CD4-positive, alpha-beta memory T cell (primary cell): ENCODE measurements around the gene ASCL4. TPM values are rescaled to one million over a fixed set of nuclear protein-coding genes. Genes with fewer than 3 reads are reported as not detected.

Experiments used
- CTCF ChIA-PET: fragments of 350-600 bp; sonication (Branson Sonifier 250); formaldehyde crosslinking; loops from one replicate; lab custom pipeline; 2021; ENCODE audit warnings: inconsistent platforms; ENCODE audit not compliant: partially characterized antibody; lab: Charles Lee
- POLR2A ChIA-PET: fragments of 350-600 bp; sonication (Branson Sonifier 250); formaldehyde crosslinking; loops from one replicate; lab custom pipeline; 2021; ENCODE audit not compliant: partially characterized antibody; lab: Charles Lee
- DNase-seq, 5 donors: peaks; one replicate each; pipeline versions ENCODE4 v3.0.0 to v3.0.0-alpha.2; 2020 to 2022; ENCODE audit warnings: mixed read lengths in 1 of 5
- H3K27ac ChIP-seq: one replicate; pipeline ENCODE4 v1.7.0; 2013; ENCODE audit warnings: low read depth, low read length
- H3K27me3 ChIP-seq: 2 replicates; pipeline ENCODE4 v1.7.0; 2013; ENCODE audit warnings: mild to moderate bottlenecking, low read length, moderate library complexity; ENCODE audit not compliant: insufficient read depth
- H3K36me3 ChIP-seq: 2 replicates; pipeline ENCODE4 v1.7.0; 2013; ENCODE audit warnings: mild to moderate bottlenecking, low read length, moderate library complexity; ENCODE audit not compliant: insufficient read depth
- H3K4me1 ChIP-seq: 2 replicates; pipeline ENCODE4 v1.7.0; 2013; ENCODE audit warnings: mild to moderate bottlenecking, low read length, moderate library complexity; ENCODE audit not compliant: insufficient read depth
- H3K4me3 ChIP-seq, 2 donors: one replicate each; pipeline ENCODE4 v1.7.0; 2013; ENCODE audit warnings: low read length in 2 of 2, mild to moderate bottlenecking in 1 of 2
- H3K9me3 ChIP-seq, 2 donors: one replicate each; pipeline ENCODE4 v1.7.0; 2013; ENCODE audit warnings: low read length in 2 of 2, control low read depth in 1 of 2; ENCODE audit not compliant: control insufficient read depth in 1 of 2
- H3K27ac Mint-ChIP-seq, 7 donors: one replicate each; pipeline ENCODE4 v1.8.0; 2020 to 2021; ENCODE audit warnings: mixed read lengths in 7 of 7, mild to moderate bottlenecking in 6 of 7, inconsistent platforms in 3 of 7, moderate library complexity in 3 of 7
- H3K27me3 Mint-ChIP-seq, 2 donors: one replicate each; pipeline ENCODE4 v1.8.0; 2020 to 2021; ENCODE audit warnings: mixed read lengths in 2 of 2
- H3K36me3 Mint-ChIP-seq, 2 donors: one replicate each; pipeline ENCODE4 v1.8.0; 2020 to 2021; ENCODE audit warnings: mixed read lengths in 2 of 2, inconsistent platforms in 1 of 2, mild to moderate bottlenecking in 1 of 2
- H3K4me1 Mint-ChIP-seq, 4 donors: one replicate each; pipeline ENCODE4 v1.8.0; 2020 to 2021; ENCODE audit warnings: mixed read lengths in 4 of 4, mild to moderate bottlenecking in 1 of 4
- H3K4me3 Mint-ChIP-seq, 8 donors: one replicate each; pipeline ENCODE4 v1.8.0; 2020 to 2021; ENCODE audit warnings: mixed read lengths in 8 of 8, mild to moderate bottlenecking in 7 of 8, moderate library complexity in 6 of 8, inconsistent platforms in 3 of 8
- H3K9me3 Mint-ChIP-seq, 8 donors: one replicate each; pipeline ENCODE4 v1.8.0; 2020 to 2021; ENCODE audit warnings: mixed read lengths in 8 of 8, mild to moderate bottlenecking in 5 of 8, inconsistent platforms in 3 of 8, moderate library complexity in 1 of 8
- intact Hi-C: fragments of 100-400 bp; cut with micrococcal nuclease; formaldehyde crosslinking; loops from one replicate; pipeline ENCODE4 v1.15.1; 2023
- polyA plus RNA-seq, 2 donors: library from polyadenylated mRNA; unstranded; fragments of 300-500 nt; fragmentation: Illumina TruSeq; gene quantifications; one replicate each; pipeline ENCODE4 v1.2.3, GENCODE V29; 2021
- total RNA-seq, 2 experiments: library from RNA; stranded (reverse); gene quantifications; one replicate each; pipeline ENCODE4 v1.2.3, GENCODE V29; 2021

The ASCL4 gene
- total and polyA plus RNA-seq, 4 experiments from 2014 or later: not detected

DNA sequence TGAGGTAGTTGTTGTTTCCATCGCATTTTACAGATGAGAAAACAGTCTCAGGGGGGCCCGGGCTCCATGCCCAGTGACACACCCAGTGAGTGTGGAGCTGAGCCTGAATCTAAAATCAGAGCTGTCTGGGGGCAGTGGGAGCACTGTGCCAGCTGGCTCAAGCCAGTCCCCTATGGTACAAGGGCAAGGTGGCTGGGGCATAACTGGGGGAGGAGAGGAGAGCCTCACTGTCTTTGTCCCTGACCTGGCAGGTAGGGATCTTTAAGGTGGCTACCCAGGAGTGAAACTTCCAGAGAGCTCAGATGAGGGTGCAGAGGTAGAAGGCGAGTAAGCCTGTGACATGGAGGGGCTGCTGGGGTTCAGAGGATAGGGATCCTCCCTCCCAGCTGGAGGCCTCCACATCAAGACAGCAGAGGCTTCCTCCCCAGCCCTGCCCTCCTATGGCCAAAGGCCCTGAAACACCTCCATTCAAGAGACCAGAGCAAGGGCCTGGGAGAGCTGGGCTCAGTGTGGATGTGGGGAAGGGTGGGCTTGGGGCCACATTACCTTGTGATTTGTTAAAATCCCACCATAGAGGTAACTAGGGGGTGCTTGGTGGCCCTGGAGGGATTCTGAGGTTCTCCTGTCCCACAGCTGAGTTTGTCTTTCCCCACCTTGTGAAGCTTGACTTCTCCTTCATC, 33.1 kb downstream of the ASCL4 start:
- peaks cover 5 to 17% of the 10 kb centered on the region in 2 donors for H3K27me3 Mint-ChIP-seq
- H3K36me3 Mint-ChIP-seq: no peaks in the 10 kb centered on the region
- Histone ChIP-seq H3K4me1 (no peaks in the 10 kb centered on the region), H3K27me3 (no peaks in the 10 kb centered on the region), H3K4me3 (no peak overlapping the region), H3K27ac (no peak overlapping the region), H3K36me3 (no peaks in the 10 kb centered on the region), H3K9me3 (no peaks in the 10 kb centered on the region)
- intact Hi-C loops: no loop called here
- H3K27ac Mint-ChIP-seq: no peak overlapping the region
- DNase-seq: no peak
- H3K4me1 Mint-ChIP-seq: peaks cover 0 to 2% (median 0%) of the 10 kb centered on the region in 4 donors
- CTCF ChIA-PET: no interaction called here
- H3K9me3 Mint-ChIP-seq: no peaks in the 10 kb centered on the region
- H3K4me3 Mint-ChIP-seq: no peak overlapping the region
- POLR2A ChIA-PET: no interaction called here

DNA sequence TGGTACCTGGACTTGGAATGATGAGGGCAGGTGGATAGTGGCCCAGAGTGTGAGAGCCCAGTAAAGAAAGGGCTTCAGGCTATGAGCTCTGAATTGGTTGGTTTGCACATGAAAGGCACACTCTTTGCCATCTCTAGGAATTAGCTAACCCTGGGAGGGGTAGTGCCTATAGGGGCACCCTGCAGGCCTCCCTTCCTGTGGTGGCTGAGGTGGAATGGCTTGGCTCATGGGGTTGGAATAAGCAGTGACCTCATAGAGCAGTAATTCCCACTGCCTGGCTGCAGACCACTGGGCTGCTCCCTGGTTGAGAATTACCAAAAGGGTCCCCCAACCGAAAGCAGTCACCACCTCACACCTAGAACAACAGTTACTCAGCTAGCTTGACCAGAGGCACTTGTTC, 42.7 kb downstream of the ASCL4 start:
- peaks cover 6 to 10% of the 10 kb centered on the region in 2 donors for H3K27me3 Mint-ChIP-seq
- intact Hi-C loops: no loop called here
- H3K27ac Mint-ChIP-seq: no peak overlapping the region
- Histone ChIP-seq H3K4me1 (no peaks in the 10 kb centered on the region), H3K4me3 (no peak overlapping the region), H3K9me3 (peaks cover 0 to 14% of the 10 kb centered on the region in 2 donors), H3K27ac (no peak overlapping the region), H3K27me3 (no peaks in the 10 kb centered on the region), H3K36me3 (no peaks in the 10 kb centered on the region)
- POLR2A ChIA-PET: no interaction called here
- CTCF ChIA-PET: no interaction called here
- no peak overlapping the region for H3K4me3 Mint-ChIP-seq
- DNase-seq: no peak
- H3K9me3 Mint-ChIP-seq: peaks cover 0 to 32% (median 18%) of the 10 kb centered on the region in 8 donors
- peaks cover 0 to 2% of the 10 kb centered on the region in 2 donors for H3K36me3 Mint-ChIP-seq
- H3K4me1 Mint-ChIP-seq: no peaks in the 10 kb centered on the region

DNA sequence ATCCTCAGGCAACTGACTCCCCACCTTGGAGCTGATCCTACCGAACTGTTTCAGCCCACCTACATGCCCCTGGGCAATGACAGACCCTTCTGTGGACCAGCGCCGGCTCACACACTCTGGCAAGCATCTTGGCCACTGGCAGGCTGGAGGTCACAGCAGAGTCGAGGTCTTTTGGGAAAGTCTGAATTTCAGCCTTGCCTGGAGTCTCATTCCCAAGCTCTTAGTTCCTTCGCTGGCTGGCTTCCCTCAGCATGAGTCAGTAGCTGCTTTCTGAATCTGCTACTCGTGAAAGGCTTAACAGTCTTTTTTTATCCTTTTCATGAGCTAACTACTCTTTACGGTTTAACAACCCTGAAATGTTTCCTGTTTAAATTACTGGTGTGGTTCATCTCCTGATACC, 44.5 kb downstream of the ASCL4 start:
- ChIA-PET POLR2A (no interaction called here), CTCF (no interaction called here)
- no peak for DNase-seq
- intact Hi-C loops: no loop called here
- Histone ChIP-seq H3K4me3 (no peak overlapping the region), H3K27ac (no peak overlapping the region), H3K9me3 (peaks cover 0 to 14% of the 10 kb centered on the region in 2 donors), H3K4me1 (no peaks in the 10 kb centered on the region), H3K36me3 (no peaks in the 10 kb centered on the region), H3K27me3 (no peaks in the 10 kb centered on the region)
- no peak overlapping the region for H3K4me3 Mint-ChIP-seq
- peaks cover 0 to 2% of the 10 kb centered on the region in 2 donors for H3K36me3 Mint-ChIP-seq
- no peaks in the 10 kb centered on the region for H3K4me1 Mint-ChIP-seq
- peaks cover 14 to 15% of the 10 kb centered on the region in 2 donors for H3K27me3 Mint-ChIP-seq
- H3K27ac Mint-ChIP-seq: no peak overlapping the region
- peaks cover 0 to 45% (median 24%) of the 10 kb centered on the region in 8 donors for H3K9me3 Mint-ChIP-seq

DNA sequence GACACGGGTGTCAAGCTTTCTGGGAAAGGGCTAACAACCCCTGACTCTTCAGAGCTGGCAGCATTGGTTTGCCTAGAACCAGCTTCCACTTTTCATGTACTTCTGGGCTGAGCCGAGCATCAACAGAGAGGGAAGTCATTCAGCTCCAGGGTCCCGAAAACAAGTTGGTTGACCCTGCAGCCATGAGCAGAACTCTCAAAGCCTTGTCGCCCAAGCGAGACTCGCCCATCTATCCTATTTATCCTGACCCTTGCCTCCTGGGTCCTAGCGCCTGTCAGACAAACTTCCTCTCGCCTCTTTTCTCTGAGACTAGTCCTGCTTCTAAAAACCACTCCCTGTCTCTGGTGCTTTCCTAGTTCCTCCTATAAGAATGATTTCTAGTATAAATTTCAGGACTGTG, 47.9 kb downstream of the ASCL4 start:
- no peak for DNase-seq
- Histone ChIP-seq H3K9me3 (peaks cover 0 to 24% of the 10 kb centered on the region in 2 donors), H3K4me3 (no peak overlapping the region), H3K27me3 (no peaks in the 10 kb centered on the region), H3K4me1 (no peaks in the 10 kb centered on the region), H3K27ac (no peak overlapping the region), H3K36me3 (no peaks in the 10 kb centered on the region)
- peaks cover 13 to 15% of the 10 kb centered on the region in 2 donors for H3K27me3 Mint-ChIP-seq
- no peaks in the 10 kb centered on the region for H3K4me1 Mint-ChIP-seq
- H3K36me3 Mint-ChIP-seq: peaks cover 0 to 3% of the 10 kb centered on the region in 2 donors
- peaks cover 9 to 66% (median 47%) of the 10 kb centered on the region in 8 donors for H3K9me3 Mint-ChIP-seq
- CTCF ChIA-PET: no interaction called here
- peak overlapping the region in 1 of 8 donors; percentile 32 for H3K4me3 Mint-ChIP-seq
- POLR2A ChIA-PET: no interaction called here
- no peak overlapping the region for H3K27ac Mint-ChIP-seq
- intact Hi-C loops: no loop called here

Other genes starting within 250 kb of the ASCL4 start
- gene PWP1, start 88.9 kb upstream of the ASCL4 start, total RNA-seq: 10 to 100 TPM; 24.3 to 25.6 TPM
- gene PWP1, start 88.9 kb upstream of the ASCL4 start, polyA plus RNA-seq: 10 to 100 TPM; 59.3 to 73.1 TPM
- 10 to 100 TPM; 35.8 to 38.3 TPM for gene PRDM4, start 13.6 kb upstream of the ASCL4 start, total RNA-seq
- gene PRDM4, start 13.6 kb upstream of the ASCL4 start, polyA plus RNA-seq: 10 to 100 TPM; 12.2 to 20.3 TPM